GM19099 (cell line): ENCODE measurements around the gene PRSS36.

Source experiments
- POLR2A ChIP-seq: IDR thresholded peaks from 3 replicates; pipeline ENCODE4 v1.6.1; 2011; ENCODE audit warnings: low read depth; ENCODE audit not compliant: insufficient read length; ENCODE audit errors: extremely low read depth

The PRSS36 gene

GRCh38 chr16:31149894-31150890, at the start of gene PRSS36:
Gene PRSS36, minus strand, starts transcription at chr16:31150066. Its CDS starts 31 bp downstream, at chr16:31150035.
- TF ChIP-seq POLR2A, result no peak

DNA sequence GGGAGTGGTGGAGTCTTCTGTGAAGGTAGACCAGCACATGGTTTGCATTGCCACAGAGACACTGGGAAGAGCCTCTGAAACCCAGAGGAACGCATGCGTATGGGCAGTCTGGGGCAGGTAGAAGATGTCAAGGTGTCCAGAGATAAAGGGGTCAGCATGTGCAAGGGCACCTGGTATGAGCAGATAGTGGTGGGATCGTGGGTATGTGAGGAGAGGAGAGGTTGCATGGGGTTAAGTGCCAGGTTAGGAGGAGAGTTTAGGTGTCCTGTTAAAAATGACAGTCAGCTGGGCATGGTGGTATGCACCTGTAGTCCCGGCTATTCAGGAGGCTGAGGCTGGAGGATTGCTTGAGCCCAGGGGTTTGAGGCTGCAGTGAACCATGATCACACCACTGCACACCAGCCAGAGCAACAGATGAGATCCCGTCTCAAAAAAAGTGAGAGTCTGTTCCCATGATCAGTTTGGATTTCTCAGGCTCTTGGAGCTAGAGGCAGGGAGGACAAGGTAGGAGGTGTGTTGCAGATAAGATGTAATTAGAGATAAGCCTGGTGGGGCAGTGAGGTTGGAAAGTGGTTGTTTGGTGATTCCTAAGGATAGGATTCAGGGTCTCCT, 49.7 kb upstream of the PRSS36 start:
- TF ChIP-seq POLR2A, result peak; percentile 21

DNA sequence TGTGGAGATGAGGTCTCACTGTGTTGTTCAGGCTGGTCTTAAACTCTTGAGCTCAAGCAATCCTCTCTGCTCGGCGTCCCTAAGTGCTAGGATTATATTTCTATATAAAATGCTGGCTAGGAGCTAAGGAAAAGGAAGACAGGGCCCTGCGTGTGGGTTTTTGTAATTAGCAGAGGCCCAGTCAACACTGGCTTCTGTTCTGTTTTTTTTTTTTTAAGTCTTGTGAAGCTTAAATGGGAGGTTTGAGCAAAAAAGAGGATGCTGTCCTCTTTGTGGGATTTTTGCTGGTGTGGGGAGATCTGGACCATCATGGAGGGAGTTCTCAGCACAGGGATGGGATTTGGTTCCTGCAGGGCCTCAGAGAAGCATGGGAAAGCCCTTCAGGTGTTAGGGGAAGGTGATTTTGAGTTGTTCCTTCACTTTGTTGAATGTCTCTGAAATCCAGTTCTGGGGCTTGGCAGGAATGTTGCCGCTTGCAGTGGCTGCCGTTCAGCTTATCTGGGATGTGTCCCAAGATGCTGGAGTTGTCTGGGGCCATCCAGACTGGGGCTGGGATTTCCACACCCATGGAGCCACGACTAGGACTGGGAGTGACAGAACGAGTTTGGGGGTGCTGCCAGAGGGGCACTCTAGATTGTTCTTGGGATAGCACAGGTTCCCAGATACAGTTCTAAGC, 48.5 kb upstream of the PRSS36 start:
- TF ChIP-seq POLR2A, result no peak

- TF ChIP-seq POLR2A, result no peak
Observed at GRCh38 chr16:31196324-31197088, 46.6 kb upstream of the PRSS36 start.

- no peak for TF ChIP-seq POLR2A
Observed at GRCh38 chr16:31194898-31195297, 45.0 kb upstream of the PRSS36 start.

- TF ChIP-seq POLR2A, result peak; percentile 21
Observed at GRCh38 chr16:31193874-31194273, 44.0 kb upstream of the PRSS36 start.

DNA sequence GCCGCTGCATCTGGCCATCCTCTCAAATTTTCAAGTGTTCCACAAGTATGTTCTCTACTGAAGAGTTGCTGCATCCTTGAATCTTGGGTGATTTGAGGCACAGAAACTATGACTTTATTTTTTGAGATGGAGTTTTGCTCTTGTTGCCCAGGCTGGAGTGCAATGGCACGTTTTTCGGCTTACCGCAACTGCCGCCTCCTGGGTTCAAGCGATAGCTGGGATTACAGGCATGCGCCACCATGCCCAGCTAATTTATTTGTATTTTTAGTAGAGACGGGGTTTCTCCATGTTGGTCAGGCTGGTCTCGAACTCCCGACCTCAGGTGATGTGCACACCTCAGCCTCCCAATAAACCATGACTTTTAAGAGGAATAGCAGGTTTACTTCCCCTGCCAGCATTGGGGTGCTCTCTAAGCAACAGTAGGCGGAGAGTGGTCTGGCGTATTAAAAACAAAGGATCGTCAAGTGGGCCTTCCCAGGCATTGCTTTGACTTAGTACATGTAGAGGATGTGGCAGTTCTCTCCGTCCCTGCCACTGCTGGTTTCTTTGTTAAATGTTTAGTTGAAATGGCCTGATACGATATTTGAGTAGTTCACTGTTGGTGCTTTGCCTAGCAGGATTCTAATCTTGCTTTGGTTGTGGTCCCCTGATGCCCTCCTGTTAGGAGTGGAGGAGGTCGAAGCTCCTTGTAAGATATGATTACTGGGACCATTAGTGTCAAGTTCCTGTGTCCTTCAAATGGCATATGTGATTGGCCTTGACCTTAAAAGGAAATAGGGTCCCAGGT, 43.2 kb upstream of the PRSS36 start:
- no peak for TF ChIP-seq POLR2A

DNA sequence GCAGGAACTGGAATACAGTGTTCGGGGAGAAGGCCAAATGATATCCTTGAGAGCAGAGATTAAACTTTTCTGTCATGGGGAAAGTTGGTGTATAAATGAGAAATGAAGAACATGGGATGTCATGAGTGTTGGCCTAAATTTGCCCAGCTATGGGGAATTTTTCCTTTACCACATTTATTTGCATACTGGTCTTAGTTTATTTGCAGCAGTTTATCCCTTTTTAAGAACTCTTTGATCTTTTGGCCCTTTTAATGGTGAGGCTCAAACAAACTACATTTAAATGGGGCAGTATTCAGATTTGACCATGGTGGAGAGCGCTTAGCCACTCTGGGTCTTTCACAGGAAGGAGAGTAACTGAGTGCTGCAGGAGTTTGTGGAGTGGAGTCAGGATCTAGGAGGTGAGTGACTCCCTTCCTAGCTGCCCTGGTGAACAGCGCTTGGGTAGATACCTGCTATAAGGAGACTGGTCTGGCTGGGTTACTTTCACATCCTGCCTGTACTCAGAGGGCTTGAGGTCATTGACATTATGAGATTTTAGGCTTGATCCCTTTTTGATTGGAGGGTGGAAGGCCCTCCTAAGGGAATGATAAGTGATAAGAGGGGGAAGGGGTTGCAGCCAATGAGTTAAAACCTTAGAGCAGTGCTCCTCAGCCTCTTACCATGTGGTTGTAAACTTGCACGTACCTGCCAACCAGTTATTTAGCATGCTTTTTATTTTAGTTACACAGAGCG, 42.0 kb upstream of the PRSS36 start:
- no peak for TF ChIP-seq POLR2A

- TF ChIP-seq POLR2A, result no peak
Observed at GRCh38 chr16:31190818-31191444, 41.1 kb upstream of the PRSS36 start.

DNA sequence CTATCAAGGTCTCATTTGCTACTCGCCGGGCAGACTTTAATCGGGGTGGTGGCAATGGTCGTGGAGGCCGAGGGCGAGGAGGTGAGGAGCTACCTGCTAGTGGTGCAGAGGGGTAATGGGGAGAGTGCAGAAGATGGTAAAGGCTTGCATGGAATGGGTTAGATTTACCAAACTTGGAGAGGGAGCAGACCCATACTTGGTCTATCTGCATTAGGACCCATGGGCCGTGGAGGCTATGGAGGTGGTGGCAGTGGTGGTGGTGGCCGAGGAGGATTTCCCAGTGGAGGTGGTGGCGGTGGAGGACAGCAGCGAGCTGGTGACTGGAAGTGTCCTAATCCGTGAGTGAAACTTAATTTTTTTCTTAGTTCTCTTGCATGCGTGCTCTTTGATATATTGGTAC, 40.2 kb upstream of the PRSS36 start:
- TF ChIP-seq POLR2A, result no peak

GRCh38 chr16:31189412-31189778, 39.5 kb upstream of the PRSS36 start:
- no peak for TF ChIP-seq POLR2A

DNA sequence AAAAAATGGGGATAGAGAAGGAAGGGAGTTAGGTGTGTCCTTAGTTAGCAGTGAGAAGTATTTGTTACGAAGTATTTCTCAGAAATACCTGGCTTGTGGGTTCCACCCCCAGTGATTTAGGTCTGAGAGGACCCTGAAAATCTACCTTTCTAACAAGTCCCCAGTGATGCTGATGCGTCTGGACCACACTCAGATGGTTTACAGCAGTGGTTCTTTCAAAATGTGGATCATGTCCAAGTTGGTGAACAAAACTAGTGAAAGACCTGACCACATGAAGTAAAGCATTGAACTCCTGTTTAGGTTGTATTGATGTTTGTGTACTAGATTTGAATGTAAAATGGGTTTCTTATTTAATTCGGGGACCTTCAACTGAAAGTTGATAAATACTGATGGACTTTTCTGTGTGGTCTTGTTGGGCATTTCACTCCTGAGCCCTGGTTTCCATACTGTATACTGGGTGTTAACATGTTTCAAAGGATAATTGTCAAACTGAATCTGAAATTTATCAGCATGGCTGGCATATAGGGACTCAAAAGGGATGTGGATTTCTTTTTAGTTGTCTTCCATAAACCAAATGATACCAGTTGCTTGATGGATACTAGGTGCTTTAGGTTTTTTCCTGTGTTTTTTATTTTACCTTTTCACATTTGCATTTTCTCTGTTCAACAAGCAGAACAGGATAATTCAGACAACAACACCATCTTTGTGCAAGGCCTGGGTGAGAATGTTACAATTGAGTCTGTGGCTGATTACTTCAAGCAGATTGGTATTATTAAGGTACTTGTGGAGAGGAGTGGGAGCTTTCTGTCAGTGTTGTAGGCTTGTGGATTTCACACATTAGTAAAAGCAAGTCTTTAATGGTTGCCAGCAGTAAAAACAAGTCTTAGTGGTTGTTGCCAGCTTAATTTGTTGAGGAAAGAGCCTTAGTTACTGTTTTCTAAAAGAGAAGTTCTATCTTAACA, 38.9 kb upstream of the PRSS36 start:
- TF ChIP-seq POLR2A, result no peak
